Cardiac septum (tissue), 1 donor: ENCODE data around the gene NIPSNAP3A. TPM values are rescaled to one million over a fixed set of nuclear protein-coding genes. Genes with fewer than 3 reads are reported as not detected.

ENCODE experiments used
- DNase-seq: peaks from one replicate; pipeline ENCODE4 v3.0.0-alpha.2; 2020; ENCODE audit warnings: low spot score
- intact Hi-C: fragments of 100-400 bp; cut with DNase I; formaldehyde crosslinking; loops from one replicate; pipeline ENCODE4 v1.14.0; 2022
- total RNA-seq: library from RNA; stranded (reverse); fragmentation: NEBNext Ultra II Directional; extraction: Animal tissue kit (Norgen Biotek cat#: 25700); gene quantifications from one replicate; pipeline ENCODE4 v1.2.1, GENCODE V29; 2021
- donor health status: DM: no; HTN: no; CAD: no.

The NIPSNAP3A gene
- total RNA-seq, 1 donor from 2014 or later = 27.1 TPM

- no peak for DNase-seq
- intact Hi-C loops = loop anchor here (10.0 kb wide), 1 partner anchor 615 kb away; no protein-coding TSS in a partner anchor
Measured at GRCh38 chr9:104800068-104800785, 52.7 kb downstream of the NIPSNAP3A start.

DNA sequence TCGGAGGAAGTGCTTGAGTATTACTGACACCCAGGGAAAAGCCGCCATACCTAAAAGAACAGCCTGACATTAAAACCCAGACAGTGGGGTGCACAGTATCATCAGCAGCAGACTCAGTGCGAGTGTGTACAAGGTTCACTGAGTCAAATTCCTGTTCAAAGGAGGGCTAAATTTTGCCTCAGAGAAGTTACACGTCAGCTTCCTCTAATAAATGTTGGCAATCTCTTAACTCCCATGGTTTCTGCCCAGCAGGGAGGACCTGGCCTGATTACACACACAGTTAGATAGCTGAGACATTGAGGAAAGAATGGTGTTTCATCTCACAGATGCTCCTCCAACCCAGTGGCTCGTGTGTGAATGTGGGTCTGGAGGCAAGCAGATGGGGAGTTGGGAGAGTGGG is 54.6 kb downstream of the NIPSNAP3A start:
- intact Hi-C loops = loop anchor here (10.0 kb wide), 1 partner anchor 613 kb away; no protein-coding TSS in a partner anchor
- no peak for DNase-seq

- intact Hi-C loops = loop anchor here (10.0 kb wide), 1 partner anchor 612 kb away; no protein-coding TSS in a partner anchor
- no peak for DNase-seq
Measured at GRCh38 chr9:104802906-104803305, 55.4 kb downstream of the NIPSNAP3A start.

GRCh38 chr9:104805441-104805840 is 58.0 kb downstream of the NIPSNAP3A start:
- intact Hi-C loops = loop anchor here (10.0 kb wide), 1 partner anchor 609 kb away; no protein-coding TSS in a partner anchor
- no peak for DNase-seq

GRCh38 chr9:104808035-104808614 is 60.6 kb downstream of the NIPSNAP3A start:
- DNase-seq = no peak
- intact Hi-C loops = loop anchor here (10.0 kb wide), 1 partner anchor 607 kb away; no protein-coding TSS in a partner anchor

Other genes starting within 250 kb of the NIPSNAP3A start
- not detected for gene OR13F1, start 243.4 kb upstream of the NIPSNAP3A start, total RNA-seq
- not detected for gene OR13C4, start 220.5 kb upstream of the NIPSNAP3A start, total RNA-seq
- not detected for gene OR13C3, start 210.8 kb upstream of the NIPSNAP3A start, total RNA-seq
- gene OR13C8, start 178.5 kb upstream of the NIPSNAP3A start, total RNA-seq = not detected
- not detected for gene OR13C5, start 148.3 kb upstream of the NIPSNAP3A start, total RNA-seq
- not detected for gene OR13C2, start 142.1 kb upstream of the NIPSNAP3A start, total RNA-seq
- not detected for gene OR13C9, start 129.5 kb upstream of the NIPSNAP3A start, total RNA-seq
- gene OR13D1, start 53.2 kb upstream of the NIPSNAP3A start, total RNA-seq = not detected
- gene NIPSNAP3B, start 16.4 kb downstream of the NIPSNAP3A start, total RNA-seq = 16.8 TPM
- gene ABCA1, start 180.5 kb downstream of the NIPSNAP3A start, total RNA-seq = 5.4 TPM